Upper lobe of left lung (tissue), 4 donors: ENCODE results near the gene ALDOB.

Experiments used
- CTCF ChIP-seq, 6 experiments: fragments of 450-650 bp in 4 of 6; fragments of 200-600 bp in 2 of 6; sonication (generic) in 2 of 6; IDR thresholded peaks; one replicate each; pipeline ENCODE4 v1.5.1; 2016 to 2019; ENCODE audit warnings: antibody characterized with exemption in 6 of 6
- POLR2AphosphoS5 ChIP-seq, 2 donors: sonication (generic); formaldehyde crosslinking; IDR thresholded peaks; one replicate each; pipeline ENCODE4 v1.5.1; 2017; ENCODE audit warnings: antibody characterized with exemption in 2 of 2

GRCh38 chr9:101380295-101380694, 55.3 kb downstream of the ALDOB start:
- TF ChIP-seq POLR2AphosphoS5 (IDR thresholded peaks at IDR 0.05) (no peak), CTCF (IDR thresholded peaks at IDR 0.05) (no peak)
